Panc1 (cell line): ENCODE results near the gene TCEAL1. TPM values are rescaled to one million over a fixed set of nuclear protein-coding genes. Genes with fewer than 3 reads are reported as not detected.

ENCODE experiments used
- ATAC-seq: fragments of 200-7000 bp; cut with Tn5 transposase; 2 replicates; pipeline ENCODE4 v1.9.1; 2020; ENCODE audit warnings: mild to moderate bottlenecking, moderate library complexity
- BruUV-seq: library from RNA; stranded (reverse); fragments of 400-500 nt; replicated peaks from 2 replicates; lab custom pipeline; 2021; lab: Mats Ljungman, UMichigan
- CTCF ChIA-PET: fragments of 300-600 bp; sonication (Branson Sonifier 250); formaldehyde crosslinking; loops from one replicate; lab custom pipeline; 2022; ENCODE audit warnings: antibody characterized with exemption; lab: Charles Lee
- POLR2A ChIA-PET: fragments of 300-600 bp; sonication (Branson Sonifier 250); formaldehyde crosslinking; loops from one replicate; lab custom pipeline; 2022; ENCODE audit warnings: antibody characterized with exemption; lab: Charles Lee
- DNase-seq: peaks from one replicate; pipeline ENCODE4 v3.0.0-alpha.2; 2010; ENCODE audit warnings: low read depth, low spot score
- H3K27ac ChIP-seq: 2 replicates; pipeline ENCODE4 v1.5.1; 2011; ENCODE audit warnings: mild to moderate bottlenecking, low read length, inconsistent platforms
- H3K27me3 ChIP-seq: fragments of 200-500 bp; sonication (Bioruptor generic); 2 replicates; pipeline ENCODE4 v1.6.0; 2014; ENCODE audit warnings: low read length, inconsistent platforms; ENCODE audit not compliant: control insufficient read depth, insufficient read depth
- H3K36me3 ChIP-seq: fragments of 200-500 bp; sonication (Bioruptor generic); 2 replicates; pipeline ENCODE4 v1.5.1; 2014; ENCODE audit warnings: inconsistent platforms, mild to moderate bottlenecking, low read length, moderate library complexity; ENCODE audit not compliant: control insufficient read depth, insufficient read depth
- H3K4me1 ChIP-seq: 2 replicates; pipeline ENCODE4 v1.5.1; 2011; ENCODE audit warnings: inconsistent platforms, mild to moderate bottlenecking, low read length, moderate library complexity; ENCODE audit not compliant: control insufficient read depth, insufficient read depth
- H3K4me3 ChIP-seq, 2 experiments: 2 replicates each; pipeline ENCODE4 v1.5.1; 2011 to 2012; ENCODE audit warnings: low read depth in 2 of 2, low read length in 2 of 2, mild to moderate bottlenecking in 2 of 2, inconsistent platforms in 1 of 2, moderate library complexity in 1 of 2
- H3K9me3 ChIP-seq: fragments of 200-500 bp; sonication (Bioruptor generic); 2 replicates; pipeline ENCODE4 v1.5.1; 2014; ENCODE audit warnings: low read depth, mild to moderate bottlenecking, inconsistent platforms, low read length, moderate library complexity; ENCODE audit not compliant: control insufficient read depth, insufficient read depth
- CTCF ChIP-seq: fragments of 450-650 bp; IDR thresholded peaks from 2 replicates; pipeline ENCODE4 v1.5.1; 2017; ENCODE audit warnings: mild to moderate bottlenecking
- POLR2AphosphoS5 ChIP-seq: IDR thresholded peaks from 2 replicates; pipeline ENCODE4 v1.6.1; 2012; ENCODE audit warnings: mild to moderate bottlenecking, low read depth, low read length, moderate library complexity
- REST ChIP-seq, 2 experiments: IDR thresholded peaks; 2 replicates each; pipeline ENCODE4 v1.6.1; 2011 to 2012; ENCODE audit warnings: low read depth in 2 of 2, control low read depth in 1 of 2, low read length in 1 of 2, mild to moderate bottlenecking in 1 of 2, moderate library complexity in 1 of 2; ENCODE audit not compliant: insufficient read depth in 1 of 2
- SIN3A ChIP-seq: IDR thresholded peaks from 2 replicates; pipeline ENCODE4 v1.6.1; 2012; ENCODE audit warnings: low read depth, mild to moderate bottlenecking, low read length, moderate library complexity, borderline replicate concordance; ENCODE audit not compliant: insufficient read depth
- TCF7L2 ChIP-seq: IDR thresholded peaks from 2 replicates; pipeline ENCODE4 v1.6.1; 2011; ENCODE audit warnings: mild to moderate bottlenecking, low read depth, low read length, inconsistent platforms
- in situ Hi-C: cut with HindIII; loops from 2 replicates; pipeline ENCODE4 v1.10.0; 2016; ENCODE audit warnings: low sequenced_read_pairs, low pct_unique_long_range_greater_than_20kb
- intact Hi-C: fragments of 100-400 bp; cut with micrococcal nuclease; formaldehyde crosslinking; loops from one replicate; pipeline ENCODE4 v1.10.0; 2022; ENCODE audit not compliant: unreplicated experiment
- total RNA-seq: library from RNA; stranded (reverse); gene quantifications from one replicate; pipeline ENCODE4 v1.2.1, GENCODE V29; 2021; ENCODE audit not compliant: unreplicated experiment

Gene TCEAL1
- total RNA-seq, 1 experiment from 2014 or later = 31.7 TPM

GRCh38 chrX:103663981-103664762 lies 35.4 kb downstream of the TCEAL1 start:
- Histone ChIP-seq H3K9me3 (no peaks in the 10 kb centered on the region; the same call in 1 of the 2 replicates), H3K36me3 (no peaks in the 10 kb centered on the region), H3K4me3 (no peak overlapping the region), H3K4me1 (peaks cover 3% of the 10 kb centered on the region; the same call in 1 of the 2 replicates), H3K27me3 (no peaks in the 10 kb centered on the region), H3K27ac (no peak overlapping the region)
- DNase-seq (no peak), ATAC-seq (no peak)
- in situ Hi-C loops (no loop called here), intact Hi-C loops (no loop called here)
- ChIA-PET POLR2A (no interaction called here), CTCF (no interaction called here)
- no peak for TF ChIP-seq REST (IDR thresholded peaks at IDR 0.05; ENCODE audit: insufficient read depth in 1 of 2, low read depth in 2 of 2, low read length in 1 of 2)
- TF ChIP-seq POLR2AphosphoS5 = no peak
- TF ChIP-seq TCF7L2 = no peak
- no peak for TF ChIP-seq SIN3A
- TF ChIP-seq CTCF = no peak
- no TSS peak for BruUV-seq

- BruUV-seq = no TSS peak
- ChIA-PET POLR2A (interaction anchor here (0.9 kb wide), 1 partner anchor 19 kb away, joined by 6 read pairs; no protein-coding TSS in a partner anchor), CTCF (interaction anchor here (1.1 kb wide), 1 partner anchor 133 kb away, joined by 3 read pairs; no protein-coding TSS in a partner anchor)
- Histone ChIP-seq H3K4me1 (no peaks in the 10 kb centered on the region), H3K4me3 (no peak overlapping the region), H3K36me3 (no peaks in the 10 kb centered on the region), H3K27ac (no peak overlapping the region; the same call in 1 of the 2 replicates), H3K27me3 (no peaks in the 10 kb centered on the region), H3K9me3 (no peaks in the 10 kb centered on the region)
- intact Hi-C loops = no loop called here
- TF ChIP-seq TCF7L2 (no peak), CTCF (no peak)
- peak; percentile 55; the same call in 1 of the 2 replicates for ATAC-seq
- in situ Hi-C loops = no loop called here
- DNase-seq = no peak
Observed at GRCh38 chrX:103666202-103667107, 37.7 kb downstream of the TCEAL1 start.
